ENCODE data around the gene SMYD2.

GRCh38 chr1:214260561-214261205 lies 20.3 kb upstream of the SMYD2 start:
- TF ChIP-seq REST (IDR thresholded peaks at IDR 0.05; ENCODE audit: unreplicated experiment) (no peak), EZH2 (IDR thresholded peaks at IDR 0.05; ENCODE audit: low read depth, unreplicated experiment) (no peak), CTCF (conservative IDR thresholded peaks at IDR 0.05; ENCODE audit: low read depth in 2 of 2) (no peak), POLR2AphosphoS5 (IDR thresholded peaks at IDR 0.05; ENCODE audit: low read depth) (no peak), EZH2phosphoT487 (IDR thresholded peaks at IDR 0.05; ENCODE audit: unreplicated experiment) (no peak), ZNF114 (CRISPR knock-in tag; IDR thresholded peaks at IDR 0.05) (no peak), CREB1 (CRISPR knock-in tag; IDR thresholded peaks at IDR 0.05; ENCODE audit: low read depth) (no peak), JUNB (IDR thresholded peaks at IDR 0.05; ENCODE audit: unreplicated experiment) (no peak), ZNF331 (CRISPR knock-in tag; IDR thresholded peaks at IDR 0.05; ENCODE audit: low read depth) (no peak), STAT1 (IDR thresholded peaks at IDR 0.05; ENCODE audit: unreplicated experiment) (no peak), NANOG (IDR thresholded peaks at IDR 0.05; ENCODE audit: borderline replicate concordance) (no peak)
- TF ChIP-seq, protein P1, sequence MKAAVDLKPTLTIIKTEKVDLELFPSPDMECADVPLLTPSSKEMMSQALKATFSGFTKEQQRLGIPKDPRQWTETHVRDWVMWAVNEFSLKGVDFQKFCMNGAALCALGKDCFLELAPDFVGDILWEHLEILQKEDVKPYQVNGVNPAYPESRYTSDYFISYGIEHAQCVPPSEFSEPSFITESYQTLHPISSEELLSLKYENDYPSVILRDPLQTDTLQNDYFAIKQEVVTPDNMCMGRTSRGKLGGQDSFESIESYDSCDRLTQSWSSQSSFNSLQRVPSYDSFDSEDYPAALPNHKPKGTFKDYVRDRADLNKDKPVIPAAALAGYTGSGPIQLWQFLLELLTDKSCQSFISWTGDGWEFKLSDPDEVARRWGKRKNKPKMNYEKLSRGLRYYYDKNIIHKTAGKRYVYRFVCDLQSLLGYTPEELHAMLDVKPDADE (IDR thresholded peaks at IDR 0.05) = no peak
- TF ChIP-seq, protein P2, sequence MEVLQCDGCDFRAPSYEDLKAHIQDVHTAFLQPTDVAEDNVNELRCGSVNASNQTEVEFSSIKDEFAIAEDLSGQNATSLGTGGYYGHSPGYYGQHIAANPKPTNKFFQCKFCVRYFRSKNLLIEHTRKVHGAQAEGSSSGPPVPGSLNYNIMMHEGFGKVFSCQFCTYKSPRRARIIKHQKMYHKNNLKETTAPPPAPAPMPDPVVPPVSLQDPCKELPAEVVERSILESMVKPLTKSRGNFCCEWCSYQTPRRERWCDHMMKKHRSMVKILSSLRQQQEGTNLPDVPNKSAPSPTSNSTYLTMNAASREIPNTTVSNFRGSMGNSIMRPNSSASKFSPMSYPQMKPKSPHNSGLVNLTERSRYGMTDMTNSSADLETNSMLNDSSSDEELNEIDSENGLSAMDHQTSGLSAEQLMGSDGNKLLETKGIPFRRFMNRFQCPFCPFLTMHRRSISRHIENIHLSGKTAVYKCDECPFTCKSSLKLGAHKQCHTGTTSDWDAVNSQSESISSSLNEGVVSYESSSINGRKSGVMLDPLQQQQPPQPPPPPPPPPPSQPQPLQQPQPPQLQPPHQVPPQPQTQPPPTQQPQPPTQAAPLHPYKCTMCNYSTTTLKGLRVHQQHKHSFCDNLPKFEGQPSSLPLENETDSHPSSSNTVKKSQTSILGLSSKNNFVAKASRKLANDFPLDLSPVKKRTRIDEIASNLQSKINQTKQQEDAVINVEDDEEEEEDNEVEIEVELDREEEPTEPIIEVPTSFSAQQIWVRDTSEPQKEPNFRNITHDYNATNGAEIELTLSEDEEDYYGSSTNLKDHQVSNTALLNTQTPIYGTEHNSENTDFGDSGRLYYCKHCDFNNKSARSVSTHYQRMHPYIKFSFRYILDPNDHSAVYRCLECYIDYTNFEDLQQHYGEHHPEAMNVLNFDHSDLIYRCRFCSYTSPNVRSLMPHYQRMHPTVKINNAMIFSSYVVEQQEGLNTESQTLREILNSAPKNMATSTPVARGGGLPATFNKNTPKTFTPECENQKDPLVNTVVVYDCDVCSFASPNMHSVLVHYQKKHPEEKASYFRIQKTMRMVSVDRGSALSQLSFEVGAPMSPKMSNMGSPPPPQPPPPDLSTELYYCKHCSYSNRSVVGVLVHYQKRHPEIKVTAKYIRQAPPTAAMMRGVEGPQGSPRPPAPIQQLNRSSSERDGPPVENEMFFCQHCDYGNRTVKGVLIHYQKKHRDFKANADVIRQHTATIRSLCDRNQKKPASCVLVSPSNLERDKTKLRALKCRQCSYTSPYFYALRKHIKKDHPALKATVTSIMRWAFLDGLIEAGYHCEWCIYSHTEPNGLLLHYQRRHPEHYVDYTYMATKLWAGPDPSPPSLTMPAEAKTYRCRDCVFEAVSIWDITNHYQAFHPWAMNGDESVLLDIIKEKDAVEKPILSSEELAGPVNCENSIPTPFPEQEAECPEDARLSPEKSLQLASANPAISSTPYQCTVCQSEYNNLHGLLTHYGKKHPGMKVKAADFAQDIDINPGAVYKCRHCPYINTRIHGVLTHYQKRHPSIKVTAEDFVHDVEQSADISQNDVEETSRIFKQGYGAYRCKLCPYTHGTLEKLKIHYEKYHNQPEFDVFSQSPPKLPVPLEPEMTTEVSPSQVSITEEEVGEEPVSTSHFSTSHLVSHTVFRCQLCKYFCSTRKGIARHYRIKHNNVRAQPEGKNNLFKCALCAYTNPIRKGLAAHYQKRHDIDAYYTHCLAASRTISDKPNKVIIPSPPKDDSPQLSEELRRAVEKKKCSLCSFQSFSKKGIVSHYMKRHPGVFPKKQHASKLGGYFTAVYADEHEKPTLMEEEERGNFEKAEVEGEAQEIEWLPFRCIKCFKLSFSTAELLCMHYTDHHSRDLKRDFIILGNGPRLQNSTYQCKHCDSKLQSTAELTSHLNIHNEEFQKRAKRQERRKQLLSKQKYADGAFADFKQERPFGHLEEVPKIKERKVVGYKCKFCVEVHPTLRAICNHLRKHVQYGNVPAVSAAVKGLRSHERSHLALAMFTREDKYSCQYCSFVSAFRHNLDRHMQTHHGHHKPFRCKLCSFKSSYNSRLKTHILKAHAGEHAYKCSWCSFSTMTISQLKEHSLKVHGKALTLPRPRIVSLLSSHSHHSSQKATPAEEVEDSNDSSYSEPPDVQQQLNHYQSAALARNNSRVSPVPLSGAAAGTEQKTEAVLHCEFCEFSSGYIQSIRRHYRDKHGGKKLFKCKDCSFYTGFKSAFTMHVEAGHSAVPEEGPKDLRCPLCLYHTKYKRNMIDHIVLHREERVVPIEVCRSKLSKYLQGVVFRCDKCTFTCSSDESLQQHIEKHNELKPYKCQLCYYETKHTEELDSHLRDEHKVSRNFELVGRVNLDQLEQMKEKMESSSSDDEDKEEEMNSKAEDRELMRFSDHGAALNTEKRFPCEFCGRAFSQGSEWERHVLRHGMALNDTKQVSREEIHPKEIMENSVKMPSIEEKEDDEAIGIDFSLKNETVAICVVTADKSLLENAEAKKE (CRISPR knock-in tag; IDR thresholded peaks at IDR 0.05) = no peak

Data from GM23338 (cell line).